Neuronal stem cell (in vitro differentiated cells): ENCODE results near the gene C2CD3.

Source experiments
- DNase-seq: peaks from one replicate; pipeline ENCODE4 v3.0.0-alpha.2; 2013; ENCODE audit warnings: low spot score
- H2AFZ ChIP-seq: one replicate; pipeline ENCODE4 v1.6.1; 2013; ENCODE audit warnings: mild to moderate bottlenecking, low read length, inconsistent platforms
- H2AK5ac ChIP-seq: 2 replicates; pipeline ENCODE4 v1.6.1; 2013; ENCODE audit warnings: low read depth, mild to moderate bottlenecking, inconsistent platforms, low read length, moderate library complexity, mixed read lengths
- H2BK120ac ChIP-seq: 2 replicates; pipeline ENCODE4 v1.6.1; 2013; ENCODE audit warnings: low read depth, mild to moderate bottlenecking, inconsistent platforms, low read length, moderate library complexity, mixed read lengths
- H2BK12ac ChIP-seq: one replicate; pipeline ENCODE4 v1.6.1; 2013; ENCODE audit warnings: low read length, inconsistent platforms
- H2BK15ac ChIP-seq: 2 replicates; pipeline ENCODE4 v1.6.1; 2013; ENCODE audit warnings: mild to moderate bottlenecking, low read length, inconsistent platforms, mixed read lengths
- H2BK5ac ChIP-seq: one replicate; pipeline ENCODE4 v1.6.1; 2013; ENCODE audit warnings: inconsistent platforms, mild to moderate bottlenecking, low read length, moderate library complexity
- H3K14ac ChIP-seq: one replicate; pipeline ENCODE4 v1.6.1; 2013; ENCODE audit warnings: low read length, inconsistent platforms
- H3K18ac ChIP-seq: 2 replicates; pipeline ENCODE4 v1.6.1; 2013; ENCODE audit warnings: low read length, inconsistent platforms
- H3K23ac ChIP-seq: 2 replicates; pipeline ENCODE4 v1.6.1; 2013; ENCODE audit warnings: low read depth, mild to moderate bottlenecking, mixed read lengths, low read length, inconsistent platforms; ENCODE audit not compliant: poor library complexity
- H3K27ac ChIP-seq: replicated peaks from 3 replicates; pipeline ENCODE4 v1.5.1; 2013; ENCODE audit warnings: low read length, inconsistent platforms
- H3K27me3 ChIP-seq, 3 experiments: 2 replicates each; pipeline ENCODE4 v1.6.1; 2013; ENCODE audit warnings: low read length in 3 of 3, mild to moderate bottlenecking in 2 of 3, inconsistent platforms in 1 of 3, low read depth in 1 of 3, mixed read lengths in 1 of 3, moderate library complexity in 1 of 3; ENCODE audit not compliant: control insufficient read depth in 3 of 3, insufficient read depth in 3 of 3
- H3K36me3 ChIP-seq, 2 donors: replicated peaks in 1 of 2; 2 replicates each; pipeline ENCODE4 v1.6.1; 2013; ENCODE audit warnings: low read length in 2 of 2; ENCODE audit not compliant: control insufficient read depth in 2 of 2, insufficient read depth in 2 of 2
- H3K4ac ChIP-seq: 2 replicates; pipeline ENCODE4 v1.6.1; 2013; ENCODE audit warnings: inconsistent platforms, mild to moderate bottlenecking, low read length, moderate library complexity
- H3K4me1 ChIP-seq, 2 donors: 1 replicate in 1 of 2; 2 replicates in 1 of 2; pipeline ENCODE4 v1.6.1; 2013; ENCODE audit warnings: low read length in 2 of 2, low read depth in 1 of 2; ENCODE audit not compliant: control insufficient read depth in 2 of 2, insufficient read depth in 1 of 2
- H3K4me2 ChIP-seq: one replicate; pipeline ENCODE4 v1.6.1; 2013; ENCODE audit warnings: mild to moderate bottlenecking, low read length, inconsistent platforms; ENCODE audit not compliant: insufficient read depth, poor library complexity, severe bottlenecking
- H3K4me3 ChIP-seq, 2 donors: 2 replicates each; pipeline ENCODE4 v1.5.1; 2013; ENCODE audit warnings: low read length in 2 of 2, mild to moderate bottlenecking in 2 of 2, inconsistent platforms in 1 of 2, moderate library complexity in 1 of 2
- H3K79me1 ChIP-seq: one replicate; pipeline ENCODE4 v1.6.1; 2013; ENCODE audit warnings: low read depth, mild to moderate bottlenecking, inconsistent platforms, low read length, moderate library complexity
- H3K9ac ChIP-seq: one replicate; pipeline ENCODE4 v1.6.1; 2013; ENCODE audit warnings: mild to moderate bottlenecking, low read depth, low read length, inconsistent platforms; ENCODE audit not compliant: poor library complexity
- H3K9me3 ChIP-seq, 2 donors: replicated peaks in 1 of 2; 2 replicates each; pipeline versions ENCODE3 to v1.6.1; 2013; ENCODE audit warnings: low read length in 2 of 2, mild to moderate bottlenecking in 2 of 2, inconsistent platforms in 1 of 2, low read depth in 1 of 2, mixed read lengths in 1 of 2, moderate library complexity in 1 of 2; ENCODE audit not compliant: control insufficient read depth in 2 of 2, insufficient read depth in 1 of 2
- H4K8ac ChIP-seq: one replicate; pipeline ENCODE4 v1.6.1; 2013; ENCODE audit warnings: low read depth, mild to moderate bottlenecking, inconsistent platforms, low read length, moderate library complexity
- H4K91ac ChIP-seq: one replicate; pipeline ENCODE4 v1.6.1; 2013; ENCODE audit warnings: low read length, low read depth, mild to moderate bottlenecking, inconsistent platforms; ENCODE audit not compliant: poor library complexity
- WGBS, 2 donors: extraction: QIAGEN DNeasy Blood & Tissue Kit; methylation state at CpG; one replicate each; pipeline ENCODE4 v1.1.7; 2013; ENCODE audit warnings: missing lambda C conversion rate in 2 of 2, mixed read lengths in 1 of 2; ENCODE audit not compliant: insufficient read length in 2 of 2, insufficient replicate concordance in 1 of 2; ENCODE audit errors: extremely low coverage in 2 of 2; 5-methylcytosine and 5-hydroxymethylcytosine counted together

The C2CD3 gene

GRCh38 chr11:74022546-74022945 is 148.3 kb downstream of the C2CD3 start:
- Histone ChIP-seq H3K18ac (no peak overlapping the region), H3K23ac (no peak overlapping the region), H3K9ac (no peak overlapping the region), H2AFZ (no peak overlapping the region), H2BK15ac (no peak overlapping the region), H3K14ac (no peak overlapping the region), H3K4ac (no peak overlapping the region), H3K4me2 (no peak overlapping the region), H3K27me3 (no peaks in the 10 kb centered on the region), H3K36me3 (peaks cover 3 to 67% of the 10 kb centered on the region in 2 donors), H3K4me3 (no peak overlapping the region), H4K91ac (no peak overlapping the region), H4K8ac (no peak overlapping the region), H3K27ac (no peak overlapping the region), H2BK12ac (no peak overlapping the region), H3K79me1 (no peaks in the 10 kb centered on the region), H3K4me1 (peaks cover 0 to 1% of the 10 kb centered on the region in 2 donors), H2AK5ac (no peak overlapping the region), H2BK5ac (no peak overlapping the region), H3K9me3 (no peaks in the 10 kb centered on the region), H2BK120ac (no peak overlapping the region)
- no CpG with 5 or more reads among the region's 6 CpGs for WGBS, 2 donors
- DNase-seq = no peak

GRCh38 chr11:74021998-74022397 is 148.8 kb downstream of the C2CD3 start:
- no peak overlapping the region for H2AFZ ChIP-seq
- no peak overlapping the region for H3K9ac ChIP-seq
- H3K4ac ChIP-seq = no peak overlapping the region
- no peak overlapping the region for H3K27ac ChIP-seq
- H3K36me3 ChIP-seq = peaks cover 4 to 69% of the 10 kb centered on the region in 2 donors
- no peak overlapping the region for H4K8ac ChIP-seq
- no peak overlapping the region for H4K91ac ChIP-seq
- H2BK5ac ChIP-seq = no peak overlapping the region
- no CpG with 5 or more reads among the region's 6 CpGs for WGBS, 2 donors
- DNase-seq = no peak
- H3K9me3 ChIP-seq = no peaks in the 10 kb centered on the region
- H3K18ac ChIP-seq = no peak overlapping the region
- no peak overlapping the region for H2BK120ac ChIP-seq
- H3K4me1 ChIP-seq = peaks cover 0 to 1% of the 10 kb centered on the region in 2 donors
- no peak overlapping the region for H3K14ac ChIP-seq
- no peak overlapping the region for H2AK5ac ChIP-seq
- H2BK12ac ChIP-seq = no peak overlapping the region
- H3K4me3 ChIP-seq = no peak overlapping the region
- no peak overlapping the region for H3K4me2 ChIP-seq
- H2BK15ac ChIP-seq = no peak overlapping the region
- H3K23ac ChIP-seq = no peak overlapping the region
- no peaks in the 10 kb centered on the region for H3K27me3 ChIP-seq
- no peaks in the 10 kb centered on the region for H3K79me1 ChIP-seq

- no peak for DNase-seq
- Histone ChIP-seq H4K8ac (no peak overlapping the region), H3K9me3 (no peaks in the 10 kb centered on the region), H4K91ac (no peak overlapping the region), H2AK5ac (no peak overlapping the region), H3K9ac (no peak overlapping the region), H3K4ac (no peak overlapping the region), H3K14ac (no peak overlapping the region), H2AFZ (no peak overlapping the region), H3K27me3 (no peaks in the 10 kb centered on the region), H3K36me3 (peaks cover 10 to 72% of the 10 kb centered on the region in 2 donors), H3K4me2 (no peak overlapping the region), H2BK15ac (no peak overlapping the region), H3K23ac (no peak overlapping the region), H3K4me1 (peaks cover 0 to 1% of the 10 kb centered on the region in 2 donors), H3K27ac (no peak overlapping the region), H2BK5ac (no peak overlapping the region), H2BK120ac (no peak overlapping the region), H3K18ac (no peak overlapping the region), H3K4me3 (no peak overlapping the region), H2BK12ac (no peak overlapping the region), H3K79me1 (no peaks in the 10 kb centered on the region)
- no CpG with 5 or more reads among the region's 4 CpGs for WGBS, 2 donors
Observed at GRCh38 chr11:74020539-74020938, 150.3 kb downstream of the C2CD3 start.

GRCh38 chr11:74019860-74020259 is 150.9 kb downstream of the C2CD3 start:
- H2AFZ ChIP-seq = no peak overlapping the region
- no CpG with 5 or more reads among the region's 4 CpGs for WGBS, 2 donors
- H3K79me1 ChIP-seq = no peaks in the 10 kb centered on the region
- H3K4me2 ChIP-seq = no peak overlapping the region
- peaks cover 0 to 1% of the 10 kb centered on the region in 2 donors for H3K4me1 ChIP-seq
- no peak overlapping the region for H4K8ac ChIP-seq
- DNase-seq = no peak
- H3K23ac ChIP-seq = no peak overlapping the region
- H2AK5ac ChIP-seq = no peak overlapping the region
- no peak overlapping the region for H2BK120ac ChIP-seq
- H3K27ac ChIP-seq = no peak overlapping the region
- no peak overlapping the region for H3K4ac ChIP-seq
- H3K9me3 ChIP-seq = no peaks in the 10 kb centered on the region
- no peak overlapping the region for H2BK15ac ChIP-seq
- peaks cover 10 to 77% of the 10 kb centered on the region in 2 donors for H3K36me3 ChIP-seq
- H3K14ac ChIP-seq = no peak overlapping the region
- no peak overlapping the region for H2BK12ac ChIP-seq
- H3K9ac ChIP-seq = no peak overlapping the region
- no peak overlapping the region for H4K91ac ChIP-seq
- no peak overlapping the region for H3K18ac ChIP-seq
- no peak overlapping the region for H3K4me3 ChIP-seq
- no peak overlapping the region for H2BK5ac ChIP-seq
- H3K27me3 ChIP-seq = no peaks in the 10 kb centered on the region
